DND-41 (cell line): Measurements from ENCODE around the gene ABCA3.
"Not testable (repeated sequence)": the region's sequence is repeated elsewhere in the genome, so short reads cannot be mapped to it uniquely, and the experiment has no call there.

ENCODE experiments used
- ATAC-seq: fragments of 200-7000 bp; cut with Tn5 transposase; 3 replicates; pipeline ENCODE4 v1.9.1; 2021; ENCODE audit warnings: low read depth; ENCODE audit not compliant: insufficient read depth
- DNase-seq: peaks from one replicate; pipeline ENCODE4 v3.0.0-alpha.2; 2020
- H2AFZ ChIP-seq: 2 replicates; pipeline ENCODE4 v1.6.0; 2012; ENCODE audit warnings: low read depth, low read length
- H3K27ac ChIP-seq: 2 replicates; pipeline ENCODE4 v1.5.1; 2012; ENCODE audit warnings: low read length, inconsistent platforms
- H3K27me3 ChIP-seq: fragments of 200-600 bp; sonication (generic); 2 replicates; pipeline ENCODE4 v1.6.0; 2012; ENCODE audit warnings: low read length, mild to moderate bottlenecking, inconsistent platforms; ENCODE audit not compliant: insufficient read depth, poor library complexity
- H3K36me3 ChIP-seq: 2 replicates; pipeline ENCODE4 v1.5.1; 2012; ENCODE audit warnings: low read length, inconsistent platforms; ENCODE audit not compliant: insufficient read depth
- H3K4me1 ChIP-seq: 2 replicates; pipeline ENCODE4 v1.5.1; 2012; ENCODE audit warnings: mild to moderate bottlenecking, low read length; ENCODE audit not compliant: insufficient read depth
- H3K4me2 ChIP-seq: 2 replicates; pipeline ENCODE4 v1.6.0; 2012; ENCODE audit warnings: mild to moderate bottlenecking, moderate library complexity, low read length, inconsistent platforms; ENCODE audit not compliant: insufficient read depth
- H3K4me3 ChIP-seq, 2 experiments: fragments of 200-600 bp in 1 of 2; shearing (Covaris generic) in 1 of 2; 2 replicates each; pipeline ENCODE4 v1.5.1; 2012 to 2016; ENCODE audit warnings: inconsistent platforms in 2 of 2, low read length in 2 of 2, mild to moderate bottlenecking in 2 of 2, low read depth in 1 of 2, moderate library complexity in 1 of 2
- H3K79me2 ChIP-seq: 2 replicates; pipeline ENCODE4 v1.6.0; 2012; ENCODE audit warnings: low read length, inconsistent platforms; ENCODE audit not compliant: insufficient read depth
- H3K9ac ChIP-seq: 2 replicates; pipeline ENCODE4 v1.6.0; 2012; ENCODE audit warnings: low read depth, mild to moderate bottlenecking, inconsistent platforms, low read length, moderate library complexity
- H3K9me3 ChIP-seq: 2 replicates; pipeline ENCODE4 v1.5.1; 2012; ENCODE audit warnings: low read length, moderate library complexity, mild to moderate bottlenecking, inconsistent platforms; ENCODE audit not compliant: insufficient read depth, severe bottlenecking
- H4K20me1 ChIP-seq: 2 replicates; pipeline ENCODE4 v1.6.0; 2012; ENCODE audit warnings: low read length; ENCODE audit not compliant: insufficient read depth
- EZH2 ChIP-seq: IDR thresholded peaks from 3 replicates; pipeline ENCODE4 v1.6.1; 2012; ENCODE audit warnings: borderline replicate concordance, low read depth, mild to moderate bottlenecking, moderate library complexity, low read length, inconsistent platforms; ENCODE audit not compliant: severe bottlenecking
- TF ChIP-seq, protein P1 (sequence below): IDR thresholded peaks from 2 replicates; pipeline ENCODE4 v1.5.1; 2012; ENCODE audit warnings: borderline replicate concordance, low read length, moderate library complexity, mild to moderate bottlenecking; ENCODE audit not compliant: poor library complexity, severe bottlenecking; ENCODE audit errors: extremely low read depth

ABCA3 gene

DNA sequence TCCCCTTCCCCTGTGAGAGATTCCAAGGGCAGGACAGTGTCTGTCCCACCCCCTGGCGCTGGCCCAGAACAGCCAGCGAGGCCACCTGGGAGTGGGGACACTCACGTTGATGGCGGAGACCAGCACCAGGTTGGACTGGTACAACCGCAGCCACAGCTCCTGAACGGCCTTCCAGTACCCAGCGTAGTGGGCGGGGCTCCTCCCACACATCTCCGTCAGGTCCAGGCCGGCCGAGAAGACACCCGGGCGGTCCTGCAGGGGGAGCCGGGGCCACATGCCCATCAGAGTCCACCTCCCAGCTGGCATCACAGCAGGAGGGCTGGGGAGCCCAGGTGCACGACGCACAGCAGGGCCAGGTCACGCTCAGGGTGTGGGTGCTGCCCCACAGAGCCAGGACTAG lies 96.2 kb downstream of the ABCA3 start:
- TF ChIP-seq, protein P1, sequence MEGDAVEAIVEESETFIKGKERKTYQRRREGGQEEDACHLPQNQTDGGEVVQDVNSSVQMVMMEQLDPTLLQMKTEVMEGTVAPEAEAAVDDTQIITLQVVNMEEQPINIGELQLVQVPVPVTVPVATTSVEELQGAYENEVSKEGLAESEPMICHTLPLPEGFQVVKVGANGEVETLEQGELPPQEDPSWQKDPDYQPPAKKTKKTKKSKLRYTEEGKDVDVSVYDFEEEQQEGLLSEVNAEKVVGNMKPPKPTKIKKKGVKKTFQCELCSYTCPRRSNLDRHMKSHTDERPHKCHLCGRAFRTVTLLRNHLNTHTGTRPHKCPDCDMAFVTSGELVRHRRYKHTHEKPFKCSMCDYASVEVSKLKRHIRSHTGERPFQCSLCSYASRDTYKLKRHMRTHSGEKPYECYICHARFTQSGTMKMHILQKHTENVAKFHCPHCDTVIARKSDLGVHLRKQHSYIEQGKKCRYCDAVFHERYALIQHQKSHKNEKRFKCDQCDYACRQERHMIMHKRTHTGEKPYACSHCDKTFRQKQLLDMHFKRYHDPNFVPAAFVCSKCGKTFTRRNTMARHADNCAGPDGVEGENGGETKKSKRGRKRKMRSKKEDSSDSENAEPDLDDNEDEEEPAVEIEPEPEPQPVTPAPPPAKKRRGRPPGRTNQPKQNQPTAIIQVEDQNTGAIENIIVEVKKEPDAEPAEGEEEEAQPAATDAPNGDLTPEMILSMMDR: no peak
- TF ChIP-seq EZH2: no peak
- H3K9ac ChIP-seq: no peak overlapping the region
- H3K27ac ChIP-seq: no peak overlapping the region
- peaks cover 13% of the 10 kb centered on the region for H4K20me1 ChIP-seq
- peaks cover 69% of the 10 kb centered on the region for H3K36me3 ChIP-seq
- no peaks in the 10 kb centered on the region for H3K27me3 ChIP-seq
- no peak overlapping the region for H3K4me2 ChIP-seq
- no peaks in the 10 kb centered on the region for H3K4me1 ChIP-seq
- H3K9me3 ChIP-seq: no peaks in the 10 kb centered on the region
- no peak overlapping the region for H3K4me3 ChIP-seq
- DNase-seq (no peak), ATAC-seq (peak; percentile 11; the same call in 1 of the 3 replicates)
- no peaks in the 10 kb centered on the region for H3K79me2 ChIP-seq
- no peak overlapping the region for H2AFZ ChIP-seq

- Histone ChIP-seq H4K20me1 (peaks cover 13% of the 10 kb centered on the region), H3K9ac (no peak overlapping the region), H3K4me3 (no peak overlapping the region), H2AFZ (no peak overlapping the region), H3K27me3 (no peaks in the 10 kb centered on the region), H3K79me2 (no peaks in the 10 kb centered on the region), H3K9me3 (no peaks in the 10 kb centered on the region), H3K4me1 (no peaks in the 10 kb centered on the region), H3K36me3 (peaks cover 66% of the 10 kb centered on the region), H3K4me2 (no peak overlapping the region), H3K27ac (no peak overlapping the region)
- ATAC-seq: no peak
- TF ChIP-seq, protein P1: no peak
- TF ChIP-seq EZH2: no peak
- DNase-seq: no peak
Observed at GRCh38 chr16:2243781-2244180, 96.7 kb downstream of the ABCA3 start.

- Histone ChIP-seq H3K4me1 (no peaks in the 10 kb centered on the region), H2AFZ (no peak overlapping the region), H3K27me3 (no peaks in the 10 kb centered on the region), H3K36me3 (peaks cover 67% of the 10 kb centered on the region), H3K79me2 (no peaks in the 10 kb centered on the region), H3K27ac (no peak overlapping the region), H4K20me1 (peaks cover 17% of the 10 kb centered on the region), H3K9ac (no peak overlapping the region), H3K4me2 (no peak overlapping the region), H3K4me3 (no peak overlapping the region), H3K9me3 (no peaks in the 10 kb centered on the region)
- ATAC-seq: no peak
- no peak for TF ChIP-seq EZH2
- TF ChIP-seq, protein P1: no peak
- no peak for DNase-seq
Observed at GRCh38 chr16:2243031-2243528, 97.4 kb downstream of the ABCA3 start.

DNA sequence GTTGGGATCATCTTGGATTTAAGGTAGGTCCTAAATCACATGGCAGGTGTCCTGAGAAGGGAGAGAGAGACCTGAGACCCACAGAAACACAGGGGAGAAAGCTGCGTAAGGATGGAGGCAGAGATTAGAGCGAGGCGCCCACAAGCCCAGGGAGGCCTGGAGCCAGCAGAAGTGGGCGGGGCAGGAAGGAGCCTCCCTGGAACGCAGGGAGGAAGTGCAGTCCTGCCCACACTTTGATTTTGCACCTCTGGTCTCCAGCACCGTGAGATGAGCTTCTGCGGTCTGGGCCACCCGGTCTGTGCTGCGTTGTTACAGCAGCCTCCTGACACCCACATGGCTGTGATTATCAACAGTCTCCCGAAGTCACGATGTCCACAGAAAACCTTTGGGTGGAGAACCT lies 97.9 kb downstream of the ABCA3 start:
- peaks cover 68% of the 10 kb centered on the region for H3K36me3 ChIP-seq
- no peaks in the 10 kb centered on the region for H3K9me3 ChIP-seq
- no peak overlapping the region for H3K9ac ChIP-seq
- no peaks in the 10 kb centered on the region for H3K27me3 ChIP-seq
- peaks cover 17% of the 10 kb centered on the region for H4K20me1 ChIP-seq
- ATAC-seq: no peak
- TF ChIP-seq EZH2: no peak
- TF ChIP-seq, protein P1: no peak
- no peaks in the 10 kb centered on the region for H3K79me2 ChIP-seq
- H3K4me3 ChIP-seq: no peak overlapping the region
- no peak for DNase-seq
- H3K27ac ChIP-seq: no peak overlapping the region
- no peak overlapping the region for H3K4me2 ChIP-seq
- no peak overlapping the region for H2AFZ ChIP-seq
- no peaks in the 10 kb centered on the region for H3K4me1 ChIP-seq

- H3K79me2 ChIP-seq, DNase-seq, H3K27ac ChIP-seq, H2AFZ ChIP-seq, H3K4me2 ChIP-seq, H3K9me3 ChIP-seq, H3K9ac ChIP-seq, H3K27me3 ChIP-seq, H3K4me3 ChIP-seq, H3K4me1 ChIP-seq, ATAC-seq: not testable (repeated sequence)
- Histone ChIP-seq H3K36me3 (peaks cover 67% of the 10 kb centered on the region), H4K20me1 (peaks cover 26% of the 10 kb centered on the region)
Observed at GRCh38 chr16:2240331-2240730, 100.2 kb downstream of the ABCA3 start.
